OCI-LY1 (cell line): ENCODE measurements around the gene IHH.

Experiments
- H2AFZ ChIP-seq: fragments of 200-600 bp; sonication (generic), shearing (Covaris generic); 2 replicates; pipeline ENCODE4 v1.6.0; 2014; ENCODE audit warnings: antibody characterized with exemption, mild to moderate bottlenecking, low read length
- H3F3A ChIP-seq: fragments of 200-600 bp; sonication (generic), shearing (Covaris generic); 2 replicates; pipeline ENCODE4 v1.6.0; 2014; ENCODE audit warnings: mild to moderate bottlenecking, antibody characterized with exemption, low read length, moderate library complexity; ENCODE audit not compliant: insufficient read depth
- H3K27ac ChIP-seq: fragments of 200-600 bp; sonication (generic); 2 replicates; pipeline ENCODE4 v1.5.1; 2014; ENCODE audit warnings: low read length, mixed run types, mild to moderate bottlenecking, low read depth; ENCODE audit not compliant: poor library complexity, severe bottlenecking
- H3K27me3 ChIP-seq: fragments of 200-600 bp; sonication (generic); 2 replicates; pipeline ENCODE4 v1.6.0; 2014; ENCODE audit warnings: antibody characterized with exemption, mild to moderate bottlenecking, low read length, moderate library complexity; ENCODE audit not compliant: insufficient read depth
- H3K36me3 ChIP-seq: fragments of 200-600 bp; sonication (generic); 2 replicates; pipeline ENCODE4 v1.6.1; 2014; ENCODE audit warnings: mild to moderate bottlenecking, antibody characterized with exemption, low read length, moderate library complexity, mixed read lengths; ENCODE audit not compliant: insufficient read depth
- H3K4me1 ChIP-seq: fragments of 200-600 bp; sonication (generic); 2 replicates; pipeline ENCODE4 v1.5.1; 2014; ENCODE audit warnings: mild to moderate bottlenecking, low read length, moderate library complexity; ENCODE audit not compliant: insufficient read depth, severe bottlenecking
- H3K4me2 ChIP-seq: fragments of 200-600 bp; sonication (generic), shearing (Covaris generic); 2 replicates; pipeline ENCODE4 v1.6.1; 2014; ENCODE audit warnings: low read length
- H3K4me3 ChIP-seq: fragments of 200-600 bp; sonication (generic); 2 replicates; pipeline ENCODE4 v1.5.1; 2014; ENCODE audit warnings: low read length, low read depth, mild to moderate bottlenecking, mixed read lengths; ENCODE audit not compliant: poor library complexity, severe bottlenecking
- H3K79me2 ChIP-seq: fragments of 200-600 bp; shearing (Covaris generic); 2 replicates; pipeline ENCODE4 v1.6.1; 2016; ENCODE audit warnings: mixed run types, low read length, mixed read lengths; ENCODE audit not compliant: insufficient read depth
- H3K9ac ChIP-seq: fragments of 200-600 bp; sonication (generic), shearing (Covaris generic); 2 replicates; pipeline ENCODE4 v1.6.1; 2014; ENCODE audit warnings: mild to moderate bottlenecking, low read length, mixed read lengths
- H3K9me2 ChIP-seq: fragments of 200-600 bp; sonication (generic), shearing (Covaris generic); 2 replicates; pipeline ENCODE4 v1.6.1; 2014; ENCODE audit warnings: low read depth, mild to moderate bottlenecking, low read length, mixed read lengths
- H3K9me3 ChIP-seq: fragments of 200-600 bp; shearing (Covaris generic); 2 replicates; pipeline ENCODE4 v1.6.1; 2014; ENCODE audit warnings: low read length, mixed read lengths
- H4K20me1 ChIP-seq: fragments of 200-600 bp; sonication (generic), shearing (Covaris generic); 2 replicates; pipeline ENCODE4 v1.6.0; 2016; ENCODE audit warnings: mild to moderate bottlenecking, low read length; ENCODE audit not compliant: insufficient read depth
- EZH2 ChIP-seq: fragments of 200-600 bp; sonication (generic), shearing (Covaris generic); IDR thresholded peaks from 2 replicates; pipeline ENCODE4 v1.8.0; 2017; ENCODE audit warnings: borderline replicate concordance, mixed run types, mild to moderate bottlenecking, antibody characterized with exemption, low read length, moderate library complexity, mixed read lengths
- TF ChIP-seq, protein P1 (sequence below): fragments of 200-600 bp; sonication (generic), shearing (Covaris generic); IDR thresholded peaks from 2 replicates; pipeline ENCODE4 v1.5.1; 2017; ENCODE audit warnings: mild to moderate bottlenecking, antibody characterized with exemption, low read length, moderate library complexity, mixed read lengths

Gene IHH

GRCh38 chr2:219086196-219086595, 25.5 kb upstream of the IHH start:
- Histone ChIP-seq H3K27ac (no peak overlapping the region), H3K4me2 (no peak overlapping the region), H3K9me3 (no peaks in the 10 kb centered on the region), H3K9ac (no peak overlapping the region), H4K20me1 (no peaks in the 10 kb centered on the region), H3K9me2 (no peaks in the 10 kb centered on the region), H3K79me2 (no peaks in the 10 kb centered on the region), H3K27me3 (no peaks in the 10 kb centered on the region), H3K36me3 (no peaks in the 10 kb centered on the region), H3K4me1 (no peaks in the 10 kb centered on the region), H2AFZ (no peak overlapping the region), H3F3A (no peaks in the 10 kb centered on the region), H3K4me3 (no peak overlapping the region)
- TF ChIP-seq EZH2 = no peak
- TF ChIP-seq, protein P1, sequence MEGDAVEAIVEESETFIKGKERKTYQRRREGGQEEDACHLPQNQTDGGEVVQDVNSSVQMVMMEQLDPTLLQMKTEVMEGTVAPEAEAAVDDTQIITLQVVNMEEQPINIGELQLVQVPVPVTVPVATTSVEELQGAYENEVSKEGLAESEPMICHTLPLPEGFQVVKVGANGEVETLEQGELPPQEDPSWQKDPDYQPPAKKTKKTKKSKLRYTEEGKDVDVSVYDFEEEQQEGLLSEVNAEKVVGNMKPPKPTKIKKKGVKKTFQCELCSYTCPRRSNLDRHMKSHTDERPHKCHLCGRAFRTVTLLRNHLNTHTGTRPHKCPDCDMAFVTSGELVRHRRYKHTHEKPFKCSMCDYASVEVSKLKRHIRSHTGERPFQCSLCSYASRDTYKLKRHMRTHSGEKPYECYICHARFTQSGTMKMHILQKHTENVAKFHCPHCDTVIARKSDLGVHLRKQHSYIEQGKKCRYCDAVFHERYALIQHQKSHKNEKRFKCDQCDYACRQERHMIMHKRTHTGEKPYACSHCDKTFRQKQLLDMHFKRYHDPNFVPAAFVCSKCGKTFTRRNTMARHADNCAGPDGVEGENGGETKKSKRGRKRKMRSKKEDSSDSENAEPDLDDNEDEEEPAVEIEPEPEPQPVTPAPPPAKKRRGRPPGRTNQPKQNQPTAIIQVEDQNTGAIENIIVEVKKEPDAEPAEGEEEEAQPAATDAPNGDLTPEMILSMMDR = no peak

- no peaks in the 10 kb centered on the region for H3K9me3 ChIP-seq
- no peaks in the 10 kb centered on the region for H3K36me3 ChIP-seq
- no peaks in the 10 kb centered on the region for H3K79me2 ChIP-seq
- no peaks in the 10 kb centered on the region for H3K27me3 ChIP-seq
- no peak overlapping the region for H3K9ac ChIP-seq
- no peaks in the 10 kb centered on the region for H3K9me2 ChIP-seq
- no peak for TF ChIP-seq EZH2
- TF ChIP-seq, protein P1 = no peak
- H3F3A ChIP-seq = no peaks in the 10 kb centered on the region
- no peaks in the 10 kb centered on the region for H3K4me1 ChIP-seq
- no peak overlapping the region for H3K4me2 ChIP-seq
- H4K20me1 ChIP-seq = no peaks in the 10 kb centered on the region
- no peak overlapping the region for H3K4me3 ChIP-seq
- no peak overlapping the region for H2AFZ ChIP-seq
- H3K27ac ChIP-seq = no peak overlapping the region
Measured at GRCh38 chr2:219084791-219085190, 24.1 kb upstream of the IHH start.

DNA sequence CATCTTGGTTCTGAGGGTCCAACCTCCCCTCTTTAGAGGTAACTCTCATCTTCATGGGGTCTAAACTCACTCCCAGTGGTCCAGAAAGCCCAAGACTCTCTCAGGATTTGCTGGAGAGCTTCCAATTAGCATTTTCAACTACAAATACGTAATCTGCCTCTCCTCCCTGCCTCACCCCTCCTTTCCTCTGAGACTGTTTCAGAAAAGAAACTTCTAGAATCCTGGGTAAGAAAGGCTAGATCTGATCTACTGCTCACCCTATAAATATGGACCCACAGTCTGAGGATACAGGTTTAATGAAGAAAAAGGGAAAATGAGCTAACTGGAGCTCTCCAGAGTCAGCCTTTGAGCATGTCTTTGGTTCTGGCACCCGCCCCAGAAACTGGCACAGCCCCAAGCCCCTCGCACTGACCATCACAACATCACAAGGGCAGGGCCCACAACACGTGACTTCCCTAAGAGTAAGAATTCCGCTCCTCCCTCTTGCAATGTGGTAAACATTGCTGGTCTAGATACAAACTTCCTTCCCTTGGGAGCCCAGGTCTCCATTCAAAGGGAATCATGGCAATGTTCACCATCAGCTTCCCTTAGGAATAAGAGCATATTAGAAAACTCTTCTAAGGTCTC, 21.7 kb upstream of the IHH start:
- Histone ChIP-seq H3K36me3 (no peaks in the 10 kb centered on the region), H3K27ac (no peak overlapping the region), H3K9me3 (no peaks in the 10 kb centered on the region), H3K79me2 (no peaks in the 10 kb centered on the region), H2AFZ (no peak overlapping the region), H3K4me2 (no peak overlapping the region), H3K9me2 (no peaks in the 10 kb centered on the region), H3K4me1 (no peaks in the 10 kb centered on the region), H3K27me3 (no peaks in the 10 kb centered on the region), H3F3A (no peaks in the 10 kb centered on the region), H4K20me1 (no peaks in the 10 kb centered on the region), H3K4me3 (no peak overlapping the region), H3K9ac (no peak overlapping the region)
- TF ChIP-seq, protein P1 = no peak
- no peak for TF ChIP-seq EZH2
